ENCODE data around the gene PPP4R3A.

The PPP4R3A gene

DNA sequence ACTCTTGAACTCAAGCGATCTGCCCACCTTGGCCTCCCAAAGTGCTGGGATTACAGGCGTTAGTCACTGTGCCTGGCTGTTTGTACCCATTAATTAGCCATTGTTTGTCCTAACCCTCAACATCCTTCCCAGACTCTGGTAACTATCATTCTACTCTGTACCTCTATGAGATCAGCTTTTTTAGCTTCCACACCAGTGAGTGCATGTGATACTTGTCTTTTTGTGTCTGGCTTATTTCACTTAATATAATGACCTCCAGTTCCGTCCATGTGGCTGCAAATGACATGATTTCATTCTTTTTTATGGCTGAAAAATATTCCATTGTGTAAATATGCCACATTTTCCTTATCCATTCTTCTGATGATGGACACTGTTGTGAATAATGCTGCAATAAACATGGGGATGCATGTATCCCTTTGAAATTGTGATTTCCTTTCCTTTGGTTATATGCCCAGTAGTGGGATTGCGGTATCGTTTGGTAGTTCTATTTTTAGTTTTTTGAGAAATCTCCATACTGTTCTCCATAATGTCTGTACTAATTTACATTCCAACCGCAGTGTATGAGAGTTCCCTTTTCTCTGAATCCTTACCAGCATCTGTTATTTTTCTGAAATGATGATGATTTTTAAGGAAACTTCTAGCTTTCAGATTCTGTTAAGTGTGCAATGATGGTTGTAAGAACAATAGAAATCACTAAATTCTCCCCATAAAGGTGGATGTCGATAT is 6.7 kb upstream of the PPP4R3A start:
- H3K4me3 ChIP-seq (ENCODE audit: insufficient read length, low read depth), result no peak overlapping the region
- no peak for DNase-seq (ENCODE audit: low read depth, low spot score)
- no peaks in the 10 kb centered on the region for H3K36me3 ChIP-seq (ENCODE audit: insufficient read depth, insufficient read length, low read length)
- H3K4me1 ChIP-seq (ENCODE audit: insufficient read depth, insufficient read length), result no peaks in the 10 kb centered on the region
- no peak for TF ChIP-seq SUZ12 (IDR thresholded peaks at IDR 0.05; ENCODE audit: extremely low read depth, insufficient read depth, insufficient read length)
- no peak for TF ChIP-seq YY1 (IDR thresholded peaks at IDR 0.05; ENCODE audit: insufficient read depth, insufficient read length)
- no peak for TF ChIP-seq ZNF274 (IDR thresholded peaks at IDR 0.05; ENCODE audit: low read depth, low read length)
- peaks cover 6% of the 10 kb centered on the region; the same call in 1 of the 2 replicates for H3K9me3 ChIP-seq (ENCODE audit: insufficient read depth, low read length)
- H3K27me3 ChIP-seq (ENCODE audit: insufficient read depth, insufficient read length), result no peaks in the 10 kb centered on the region
- no peak overlapping the region for H3K9ac ChIP-seq (ENCODE audit: insufficient read length, low read depth)

DNA sequence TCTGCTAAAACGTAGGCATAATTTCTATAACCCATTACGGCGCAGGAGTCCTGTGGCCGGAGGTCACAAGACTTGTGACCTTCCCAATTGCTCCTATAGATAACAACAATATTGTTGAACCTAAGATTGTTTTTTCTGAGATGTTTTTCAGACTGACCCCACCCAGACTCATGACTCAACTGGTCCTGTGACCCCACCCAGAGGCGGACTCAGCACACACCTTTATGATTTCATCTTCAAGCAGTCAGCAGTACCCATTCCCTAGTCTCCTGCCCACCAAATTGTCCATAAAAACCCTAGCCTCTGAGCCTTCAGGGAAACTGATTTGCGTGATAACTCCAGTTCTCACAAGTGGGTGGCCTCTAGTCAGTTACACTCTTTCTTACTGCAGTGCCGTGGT is 5.9 kb upstream of the PPP4R3A start:
- TF ChIP-seq YY1 (IDR thresholded peaks at IDR 0.05; ENCODE audit: insufficient read depth, insufficient read length) (no peak), SUZ12 (IDR thresholded peaks at IDR 0.05; ENCODE audit: extremely low read depth, insufficient read depth, insufficient read length) (no peak), ZNF274 (IDR thresholded peaks at IDR 0.05; ENCODE audit: low read depth, low read length) (no peak)
- DNase-seq (ENCODE audit: low read depth, low spot score), result no peak
- Histone ChIP-seq H3K4me1 (ENCODE audit: insufficient read depth, insufficient read length) (no peaks in the 10 kb centered on the region), H3K9me3 (ENCODE audit: insufficient read depth, low read length) (peaks cover 1% of the 10 kb centered on the region; the same call in 1 of the 2 replicates), H3K27me3 (ENCODE audit: insufficient read depth, insufficient read length) (no peaks in the 10 kb centered on the region), H3K9ac (ENCODE audit: insufficient read length, low read depth) (no peak overlapping the region), H3K36me3 (ENCODE audit: insufficient read depth, insufficient read length, low read length) (no peaks in the 10 kb centered on the region), H3K4me3 (ENCODE audit: insufficient read length, low read depth) (no peak overlapping the region)

DNA sequence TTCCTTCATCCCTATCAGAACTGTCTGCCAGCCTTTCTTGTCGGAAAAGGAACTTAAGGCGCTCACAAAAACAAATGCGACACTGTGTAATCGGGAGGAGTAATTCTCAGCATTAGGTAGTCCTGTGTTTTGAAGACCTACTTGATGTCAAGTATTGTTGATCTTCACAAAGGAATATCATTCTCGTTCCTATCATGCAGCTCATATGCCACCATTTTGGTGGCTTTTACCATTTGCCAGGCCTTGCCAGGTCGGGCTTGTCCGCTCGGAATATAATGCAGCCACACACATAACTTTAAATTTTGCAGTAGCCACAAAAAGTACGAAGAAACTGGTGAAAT is 903 bp upstream of the PPP4R3A start:
- no peaks in the 10 kb centered on the region for H3K9me3 ChIP-seq (ENCODE audit: insufficient read depth, low read length)
- DNase-seq (ENCODE audit: low read depth, low spot score), result no peak
- TF ChIP-seq YY1 (IDR thresholded peaks at IDR 0.05; ENCODE audit: insufficient read depth, insufficient read length) (no peak), SUZ12 (IDR thresholded peaks at IDR 0.05; ENCODE audit: extremely low read depth, insufficient read depth, insufficient read length) (no peak), ZNF274 (IDR thresholded peaks at IDR 0.05; ENCODE audit: low read depth, low read length) (no peak)

DNA sequence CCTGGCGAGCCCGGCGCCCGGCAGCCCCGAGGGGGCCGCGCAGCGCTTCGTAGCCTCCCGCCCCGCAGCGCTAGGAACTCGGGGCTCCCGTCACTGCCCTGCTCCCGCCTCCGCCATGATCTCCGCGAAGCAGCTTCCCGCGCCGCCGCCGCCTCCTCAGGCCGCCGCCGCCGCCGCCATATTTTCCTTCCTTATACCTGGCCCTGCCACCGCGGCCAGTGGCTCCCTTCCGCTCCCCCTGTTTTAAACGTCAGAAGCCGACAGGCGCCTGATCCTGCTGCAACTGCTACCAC is 286 bp downstream of the PPP4R3A start:
- no peak for DNase-seq (ENCODE audit: low read depth, low spot score)
- Histone ChIP-seq H3K36me3 (ENCODE audit: insufficient read depth, insufficient read length, low read length) (peaks cover 20% of the 10 kb centered on the region), H3K4me3 (ENCODE audit: insufficient read length, low read depth) (peak overlapping the region; percentile 96), H3K9ac (ENCODE audit: insufficient read length, low read depth) (peak overlapping the region; percentile 96), H3K4me1 (ENCODE audit: insufficient read depth, insufficient read length) (no peaks in the 10 kb centered on the region), H3K9me3 (ENCODE audit: insufficient read depth, low read length) (no peaks in the 10 kb centered on the region), H3K27me3 (ENCODE audit: insufficient read depth, insufficient read length) (no peaks in the 10 kb centered on the region)
- TF ChIP-seq YY1 (IDR thresholded peaks at IDR 0.05; ENCODE audit: insufficient read depth, insufficient read length) (no peak), SUZ12 (IDR thresholded peaks at IDR 0.05; ENCODE audit: extremely low read depth, insufficient read depth, insufficient read length) (no peak)

More for the DNA sequence above, 903 bp upstream of the PPP4R3A start:
- Histone ChIP-seq H3K4me3 (ENCODE audit: insufficient read length, low read depth) (peak overlapping the region; percentile 96), H3K27me3 (ENCODE audit: insufficient read depth, insufficient read length) (no peaks in the 10 kb centered on the region), H3K9ac (ENCODE audit: insufficient read length, low read depth) (peak overlapping the region; percentile 96), H3K4me1 (ENCODE audit: insufficient read depth, insufficient read length) (no peaks in the 10 kb centered on the region), H3K36me3 (ENCODE audit: insufficient read depth, insufficient read length, low read length) (peaks cover 20% of the 10 kb centered on the region)

DNA sequence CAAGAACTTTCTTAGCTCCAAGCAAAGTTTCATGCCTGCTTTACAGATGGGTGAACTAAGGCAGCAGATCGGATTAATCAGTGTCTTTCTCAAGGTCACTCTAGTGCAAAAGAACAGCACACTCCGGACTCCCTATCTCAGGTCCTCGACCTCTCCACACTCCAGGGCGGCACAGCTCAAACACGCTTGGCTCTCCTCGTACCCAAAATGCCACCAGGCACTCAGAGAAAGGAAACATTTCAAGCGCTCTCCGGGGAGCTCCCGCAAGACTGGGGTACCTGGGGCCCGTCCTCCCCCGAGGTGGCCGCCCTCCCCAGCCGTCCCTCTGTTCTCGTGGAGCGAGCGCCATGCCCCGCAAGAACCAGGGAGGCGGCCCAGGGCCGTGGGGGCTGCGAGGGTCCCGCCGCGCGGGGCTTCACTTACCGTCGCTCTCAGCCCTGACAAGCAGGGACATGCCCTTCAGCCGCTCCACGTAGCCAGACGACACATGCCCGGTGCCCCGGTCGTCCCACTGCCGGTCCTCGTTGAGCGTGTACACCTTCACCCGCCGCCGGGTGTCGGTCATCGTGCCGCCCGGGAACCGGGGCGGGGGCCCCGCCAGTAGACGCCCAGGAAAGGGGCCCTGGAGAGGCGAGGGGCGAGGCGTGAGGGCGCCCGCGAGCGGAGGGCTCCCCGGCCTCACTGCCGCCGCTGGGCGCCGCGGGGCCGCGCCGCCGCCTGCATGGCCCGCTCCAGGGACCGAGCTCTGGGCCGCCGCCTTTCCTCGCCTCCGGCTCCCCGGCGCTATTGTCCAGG is 830 bp downstream of the PPP4R3A start:
- Histone ChIP-seq H3K27me3 (ENCODE audit: insufficient read depth, insufficient read length) (no peaks in the 10 kb centered on the region), H3K9me3 (ENCODE audit: insufficient read depth, low read length) (no peaks in the 10 kb centered on the region), H3K4me3 (ENCODE audit: insufficient read length, low read depth) (peak overlapping the region; percentile 96), H3K9ac (ENCODE audit: insufficient read length, low read depth) (peak overlapping the region; percentile 96), H3K36me3 (ENCODE audit: insufficient read depth, insufficient read length, low read length) (peaks cover 24% of the 10 kb centered on the region), H3K4me1 (ENCODE audit: insufficient read depth, insufficient read length) (no peaks in the 10 kb centered on the region)
- no peak for DNase-seq (ENCODE audit: low read depth, low spot score)
- TF ChIP-seq YY1 (IDR thresholded peaks at IDR 0.05; ENCODE audit: insufficient read depth, insufficient read length), result no peak
- no peak for TF ChIP-seq SUZ12 (IDR thresholded peaks at IDR 0.05; ENCODE audit: extremely low read depth, insufficient read depth, insufficient read length)
- no peak for TF ChIP-seq ZNF274 (IDR thresholded peaks at IDR 0.05; ENCODE audit: low read depth, low read length)

DNA sequence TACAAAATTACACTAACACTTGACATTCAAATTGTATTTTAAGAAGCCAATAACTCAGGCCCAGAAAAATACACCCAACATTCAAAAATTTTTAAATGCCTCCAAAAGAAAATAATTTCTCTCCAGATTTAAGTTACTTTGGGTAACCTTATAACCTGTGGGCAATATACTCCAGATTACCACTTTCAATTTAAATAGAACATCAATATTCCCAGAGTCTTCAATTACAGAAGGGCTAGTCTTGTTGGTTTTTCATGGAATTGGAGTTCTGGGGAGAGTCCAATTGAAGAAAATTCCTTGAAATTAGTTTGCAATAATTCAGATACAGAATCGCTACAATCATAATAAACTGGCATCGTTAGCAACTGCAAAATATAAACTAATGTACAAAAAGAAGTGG is 2.0 kb downstream of the PPP4R3A start:
- no peak for DNase-seq (ENCODE audit: low read depth, low spot score)
- H3K9ac ChIP-seq (ENCODE audit: insufficient read length, low read depth), result peak overlapping the region; percentile 24
- TF ChIP-seq ZNF274 (IDR thresholded peaks at IDR 0.05; ENCODE audit: low read depth, low read length), result no peak
- TF ChIP-seq SUZ12 (IDR thresholded peaks at IDR 0.05; ENCODE audit: extremely low read depth, insufficient read depth, insufficient read length), result no peak
- no peak for TF ChIP-seq YY1 (IDR thresholded peaks at IDR 0.05; ENCODE audit: insufficient read depth, insufficient read length)
- H3K9me3 ChIP-seq (ENCODE audit: insufficient read depth, low read length), result no peaks in the 10 kb centered on the region
- no peaks in the 10 kb centered on the region for H3K4me1 ChIP-seq (ENCODE audit: insufficient read depth, insufficient read length)
- H3K27me3 ChIP-seq (ENCODE audit: insufficient read depth, insufficient read length), result no peaks in the 10 kb centered on the region
- peaks cover 34% of the 10 kb centered on the region for H3K36me3 ChIP-seq (ENCODE audit: insufficient read depth, insufficient read length, low read length)
- H3K4me3 ChIP-seq (ENCODE audit: insufficient read length, low read depth), result peak overlapping the region; percentile 96

DNA sequence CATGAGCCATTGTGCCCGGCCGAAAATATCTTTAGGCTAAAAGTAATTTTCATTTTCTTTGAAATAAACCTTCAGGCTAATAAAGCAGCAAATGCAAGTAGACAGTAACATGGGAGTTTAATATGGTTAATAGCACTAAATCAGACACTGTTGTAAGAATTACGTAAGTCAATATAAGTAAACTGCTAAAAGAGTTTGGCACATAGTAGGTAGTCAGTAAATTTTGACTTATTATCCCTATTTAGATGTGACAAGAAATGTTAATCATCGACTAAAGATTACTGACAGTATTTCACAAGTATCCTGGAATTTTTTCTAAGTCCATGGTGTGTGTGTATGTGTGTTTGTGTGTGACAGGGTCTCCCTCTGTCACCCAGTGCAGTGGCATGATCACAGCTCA is 3.9 kb downstream of the PPP4R3A start:
- no peak overlapping the region for H3K9ac ChIP-seq (ENCODE audit: insufficient read length, low read depth)
- no peaks in the 10 kb centered on the region for H3K27me3 ChIP-seq (ENCODE audit: insufficient read depth, insufficient read length)
- no peak for TF ChIP-seq ZNF274 (IDR thresholded peaks at IDR 0.05; ENCODE audit: low read depth, low read length)
- no peak for TF ChIP-seq SUZ12 (IDR thresholded peaks at IDR 0.05; ENCODE audit: extremely low read depth, insufficient read depth, insufficient read length)
- no peak for TF ChIP-seq YY1 (IDR thresholded peaks at IDR 0.05; ENCODE audit: insufficient read depth, insufficient read length)
- no peak for DNase-seq (ENCODE audit: low read depth, low spot score)
- H3K4me3 ChIP-seq (ENCODE audit: insufficient read length, low read depth), result no peak overlapping the region
- H3K9me3 ChIP-seq (ENCODE audit: insufficient read depth, low read length), result no peaks in the 10 kb centered on the region
- no peaks in the 10 kb centered on the region for H3K4me1 ChIP-seq (ENCODE audit: insufficient read depth, insufficient read length)
- peaks cover 48% of the 10 kb centered on the region for H3K36me3 ChIP-seq (ENCODE audit: insufficient read depth, insufficient read length, low read length)

All from NT2/D1 (cell line).